ENCODE measurements around the gene WFDC13. TPM values are rescaled to one million over a fixed set of nuclear protein-coding genes. Genes with fewer than 3 reads are reported as not detected.

The WFDC13 gene
- total and polyA plus RNA-seq, 2 of the 8 experiments (the other 6 are each of a cell fraction or from before 2014, with no cell fraction given), result not detected

DNA sequence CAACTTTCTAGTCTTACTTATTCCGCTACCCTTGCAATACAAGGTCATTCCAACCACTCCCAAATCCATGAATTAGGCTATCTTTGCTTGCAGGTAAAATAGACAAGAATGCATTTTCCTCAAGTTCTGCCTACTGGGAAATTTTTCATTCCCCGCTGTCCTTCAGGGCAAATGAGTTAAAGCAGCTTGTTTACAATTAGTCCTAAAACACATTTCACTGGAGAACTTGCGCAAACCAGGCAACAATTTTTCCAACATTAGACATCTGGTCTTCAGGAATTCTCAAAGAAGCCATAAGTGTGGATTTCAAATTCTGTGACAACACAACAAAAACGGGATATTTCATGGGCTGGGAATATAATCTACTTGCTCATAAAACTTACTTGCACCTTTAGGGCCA lies 40.8 kb downstream of the WFDC13 start (continued):
- TF ChIP-seq, protein P1, sequence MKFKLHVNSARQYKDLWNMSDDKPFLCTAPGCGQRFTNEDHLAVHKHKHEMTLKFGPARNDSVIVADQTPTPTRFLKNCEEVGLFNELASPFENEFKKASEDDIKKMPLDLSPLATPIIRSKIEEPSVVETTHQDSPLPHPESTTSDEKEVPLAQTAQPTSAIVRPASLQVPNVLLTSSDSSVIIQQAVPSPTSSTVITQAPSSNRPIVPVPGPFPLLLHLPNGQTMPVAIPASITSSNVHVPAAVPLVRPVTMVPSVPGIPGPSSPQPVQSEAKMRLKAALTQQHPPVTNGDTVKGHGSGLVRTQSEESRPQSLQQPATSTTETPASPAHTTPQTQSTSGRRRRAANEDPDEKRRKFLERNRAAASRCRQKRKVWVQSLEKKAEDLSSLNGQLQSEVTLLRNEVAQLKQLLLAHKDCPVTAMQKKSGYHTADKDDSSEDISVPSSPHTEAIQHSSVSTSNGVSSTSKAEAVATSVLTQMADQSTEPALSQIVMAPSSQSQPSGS (IDR thresholded peaks at IDR 0.05; ENCODE audit: low read length), result no peak
- TF ChIP-seq KDM1A (IDR thresholded peaks at IDR 0.05; ENCODE audit: borderline replicate concordance, low read length) (no peak), CBX8 (IDR thresholded peaks at IDR 0.05; ENCODE audit: borderline replicate concordance, low read depth, low read length) (no peak), SP1 (IDR thresholded peaks at IDR 0.05; ENCODE audit: low read depth, low read length) (no peak), JUN (IDR thresholded peaks at IDR 0.05; ENCODE audit: low read depth, low read length) (no peak)
- TF ChIP-seq, protein P2, sequence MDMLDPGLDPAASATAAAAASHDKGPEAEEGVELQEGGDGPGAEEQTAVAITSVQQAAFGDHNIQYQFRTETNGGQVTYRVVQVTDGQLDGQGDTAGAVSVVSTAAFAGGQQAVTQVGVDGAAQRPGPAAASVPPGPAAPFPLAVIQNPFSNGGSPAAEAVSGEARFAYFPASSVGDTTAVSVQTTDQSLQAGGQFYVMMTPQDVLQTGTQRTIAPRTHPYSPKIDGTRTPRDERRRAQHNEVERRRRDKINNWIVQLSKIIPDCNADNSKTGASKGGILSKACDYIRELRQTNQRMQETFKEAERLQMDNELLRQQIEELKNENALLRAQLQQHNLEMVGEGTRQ (IDR thresholded peaks at IDR 0.05; ENCODE audit: low read length), result no peak

Data from H1 (cell line).